Measurements from ENCODE around the gene S100Z.

S100Z gene

DNA sequence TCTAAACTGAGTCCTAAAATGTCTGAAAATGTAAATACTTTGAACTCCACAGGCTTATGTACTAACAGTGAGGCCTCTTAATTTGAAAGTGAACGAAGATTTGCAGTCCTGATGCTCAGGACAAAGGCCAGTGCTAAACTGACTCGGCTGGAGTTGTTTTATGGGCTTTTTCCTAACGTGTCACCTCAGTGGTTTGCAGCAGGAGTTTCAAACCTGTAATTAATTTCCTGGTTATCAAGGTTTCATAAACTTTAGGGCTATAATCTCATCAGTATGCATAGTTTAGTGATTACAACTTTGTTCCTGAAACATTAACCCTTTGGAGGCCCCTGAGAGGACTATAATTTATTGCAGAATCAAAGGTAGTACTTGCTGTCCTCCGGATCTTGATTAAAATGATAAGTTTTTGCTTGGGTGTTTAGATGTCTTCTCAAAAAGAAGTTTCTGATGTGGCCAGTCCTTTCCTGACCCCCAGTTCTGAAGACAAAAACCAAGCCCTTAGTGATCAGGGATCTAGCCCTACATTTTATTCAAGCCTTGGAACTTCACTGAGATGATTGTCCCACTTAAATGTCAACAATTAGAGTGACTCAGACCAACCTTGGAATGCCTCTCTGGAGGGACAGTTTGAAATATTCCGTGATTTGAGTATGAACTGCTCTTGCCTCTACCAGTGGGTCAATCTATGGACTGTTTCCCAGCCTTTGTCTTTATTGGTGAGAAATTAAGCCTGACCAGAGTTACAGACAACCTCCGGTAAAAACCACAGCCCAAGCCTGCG lies 11.1 kb upstream of the S100Z start:
- DNase-seq, result no peak
- H3K4me3 ChIP-seq (ENCODE audit: low read depth, low read length), result no peak overlapping the region
- TF ChIP-seq, protein P1, sequence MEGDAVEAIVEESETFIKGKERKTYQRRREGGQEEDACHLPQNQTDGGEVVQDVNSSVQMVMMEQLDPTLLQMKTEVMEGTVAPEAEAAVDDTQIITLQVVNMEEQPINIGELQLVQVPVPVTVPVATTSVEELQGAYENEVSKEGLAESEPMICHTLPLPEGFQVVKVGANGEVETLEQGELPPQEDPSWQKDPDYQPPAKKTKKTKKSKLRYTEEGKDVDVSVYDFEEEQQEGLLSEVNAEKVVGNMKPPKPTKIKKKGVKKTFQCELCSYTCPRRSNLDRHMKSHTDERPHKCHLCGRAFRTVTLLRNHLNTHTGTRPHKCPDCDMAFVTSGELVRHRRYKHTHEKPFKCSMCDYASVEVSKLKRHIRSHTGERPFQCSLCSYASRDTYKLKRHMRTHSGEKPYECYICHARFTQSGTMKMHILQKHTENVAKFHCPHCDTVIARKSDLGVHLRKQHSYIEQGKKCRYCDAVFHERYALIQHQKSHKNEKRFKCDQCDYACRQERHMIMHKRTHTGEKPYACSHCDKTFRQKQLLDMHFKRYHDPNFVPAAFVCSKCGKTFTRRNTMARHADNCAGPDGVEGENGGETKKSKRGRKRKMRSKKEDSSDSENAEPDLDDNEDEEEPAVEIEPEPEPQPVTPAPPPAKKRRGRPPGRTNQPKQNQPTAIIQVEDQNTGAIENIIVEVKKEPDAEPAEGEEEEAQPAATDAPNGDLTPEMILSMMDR (IDR thresholded peaks at IDR 0.05; ENCODE audit: low read depth, low read length), result no peak
- no peaks in the 10 kb centered on the region; the same call in 1 of the 2 replicates for H3K36me3 ChIP-seq
- H3K27me3 ChIP-seq (ENCODE audit: insufficient read depth, low read depth, severe bottlenecking), result no peaks in the 10 kb centered on the region
- H3K9me3 ChIP-seq (ENCODE audit: severe bottlenecking), result no peaks in the 10 kb centered on the region
- no peak overlapping the region for H3K27ac ChIP-seq

GRCh38 chr5:76841361-76841760 lies 8.5 kb upstream of the S100Z start:
- TF ChIP-seq, protein P1 (IDR thresholded peaks at IDR 0.05; ENCODE audit: low read depth, low read length), result no peak
- Histone ChIP-seq H3K4me3 (ENCODE audit: low read depth, low read length) (no peak overlapping the region), H3K36me3 (no peaks in the 10 kb centered on the region), H3K27me3 (ENCODE audit: insufficient read depth, low read depth, severe bottlenecking) (no peaks in the 10 kb centered on the region), H3K9me3 (ENCODE audit: severe bottlenecking) (no peaks in the 10 kb centered on the region), H3K27ac (no peak overlapping the region)
- DNase-seq, result no peak

GRCh38 chr5:76845890-76846289 lies 3.9 kb upstream of the S100Z start:
- peak; percentile 72 for DNase-seq
- H3K27me3 ChIP-seq (ENCODE audit: insufficient read depth, low read depth, severe bottlenecking), result no peaks in the 10 kb centered on the region
- H3K27ac ChIP-seq, result no peak overlapping the region
- H3K4me3 ChIP-seq (ENCODE audit: low read depth, low read length), result no peak overlapping the region
- TF ChIP-seq, protein P1 (IDR thresholded peaks at IDR 0.05; ENCODE audit: low read depth, low read length), result no peak
- H3K9me3 ChIP-seq (ENCODE audit: severe bottlenecking), result no peaks in the 10 kb centered on the region
- H3K36me3 ChIP-seq, result no peaks in the 10 kb centered on the region

GRCh38 chr5:76850543-76851145 lies 830 bp downstream of the S100Z start:
- no peaks in the 10 kb centered on the region for H3K9me3 ChIP-seq (ENCODE audit: severe bottlenecking)
- no peaks in the 10 kb centered on the region for H3K27me3 ChIP-seq (ENCODE audit: insufficient read depth, low read depth, severe bottlenecking)
- H3K4me3 ChIP-seq (ENCODE audit: low read depth, low read length), result no peak overlapping the region
- H3K36me3 ChIP-seq, result no peaks in the 10 kb centered on the region
- H3K27ac ChIP-seq, result no peak overlapping the region
- no peak for DNase-seq
- TF ChIP-seq, protein P1 (IDR thresholded peaks at IDR 0.05; ENCODE audit: low read depth, low read length), result no peak

- Histone ChIP-seq H3K36me3 (no peaks in the 10 kb centered on the region), H3K4me3 (ENCODE audit: low read depth, low read length) (no peak overlapping the region), H3K27me3 (ENCODE audit: insufficient read depth, low read depth, severe bottlenecking) (no peaks in the 10 kb centered on the region), H3K27ac (no peak overlapping the region), H3K9me3 (ENCODE audit: severe bottlenecking) (no peaks in the 10 kb centered on the region)
- TF ChIP-seq, protein P1 (IDR thresholded peaks at IDR 0.05; ENCODE audit: low read depth, low read length), result no peak
- no peak for DNase-seq
Observed at GRCh38 chr5:76851728-76852369, 2.0 kb downstream of the S100Z start.
